ENCODE results near the gene ACOXL. TPM values are rescaled to one million over a fixed set of nuclear protein-coding genes. Genes with fewer than 3 reads are reported as not detected.

ACOXL gene
- total and polyA plus RNA-seq, 9 donors, result 0.17 to 0.31 (median 0.23) TPM; not detected in 4

DNA sequence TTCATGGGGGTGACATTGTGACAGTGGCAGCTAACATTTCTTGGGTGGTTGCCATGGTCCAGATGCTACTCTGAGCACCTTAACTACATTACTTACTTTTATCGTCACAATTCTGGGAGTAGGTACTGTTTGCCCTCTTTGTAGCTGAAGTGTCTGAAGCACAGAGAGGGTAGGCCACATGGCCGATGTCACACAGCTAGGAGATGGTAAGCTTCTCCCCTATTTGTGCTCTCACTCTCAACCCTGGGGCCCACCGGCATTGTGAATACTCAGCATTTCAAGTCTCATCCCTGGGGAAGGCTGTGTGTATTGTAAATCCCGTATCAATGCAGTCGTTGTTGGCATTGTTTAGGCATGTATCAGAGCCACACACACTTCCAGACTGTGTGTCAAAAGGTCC lies 136.6 kb downstream of the ACOXL start:
- no peaks in the 10 kb centered on the region for H3K4me1 ChIP-seq (ENCODE audit: insufficient read depth)
- no peaks in the 10 kb centered on the region for H3K27me3 ChIP-seq
- no peak for DNase-seq
- no peaks in the 10 kb centered on the region for H3K9me3 ChIP-seq
- intact Hi-C loops (cut with DNase I), result no loop called here
- TF ChIP-seq CTCF (IDR thresholded peaks at IDR 0.05) (no peak), POLR2A (IDR thresholded peaks at IDR 0.05) (no peak), EP300 (IDR thresholded peaks at IDR 0.05) (no peak)
- H3K36me3 ChIP-seq, result no peaks in the 10 kb centered on the region
- H3K4me3 ChIP-seq, result no peak overlapping the region
- H3K27ac ChIP-seq, result no peak overlapping the region
- 76 to 85% (median 79%) methylated on average over 5 of the region's 5 CpGs for WGBS, 3 donors

- TF ChIP-seq CTCF (IDR thresholded peaks at IDR 0.05) (no peak), POLR2A (IDR thresholded peaks at IDR 0.05) (no peak), EP300 (IDR thresholded peaks at IDR 0.05) (no peak)
- Histone ChIP-seq H3K27ac (no peak overlapping the region), H3K36me3 (no peaks in the 10 kb centered on the region), H3K27me3 (no peaks in the 10 kb centered on the region), H3K4me1 (ENCODE audit: insufficient read depth) (no peaks in the 10 kb centered on the region), H3K4me3 (no peak overlapping the region), H3K9me3 (no peaks in the 10 kb centered on the region)
- intact Hi-C loops (cut with DNase I), result no loop called here
- WGBS, 3 donors, result 66 to 71% (median 67%) methylated on average over 10 of the region's 10 CpGs
- DNase-seq, result no peak
These were observed 137.4 kb downstream of the ACOXL start for GRCh38 chr2:110869472-110870446.

GRCh38 chr2:110870545-110870944 lies 138.2 kb downstream of the ACOXL start:
- no peak overlapping the region for H3K27ac ChIP-seq
- H3K27me3 ChIP-seq, result no peaks in the 10 kb centered on the region
- no peak for DNase-seq
- intact Hi-C loops (cut with DNase I), result no loop called here
- no peaks in the 10 kb centered on the region for H3K9me3 ChIP-seq
- WGBS, 3 donors, result 36 to 65% (median 41%) methylated on average over 2 of the region's 2 CpGs
- H3K36me3 ChIP-seq, result no peaks in the 10 kb centered on the region
- no peak for TF ChIP-seq EP300 (IDR thresholded peaks at IDR 0.05)
- TF ChIP-seq POLR2A (IDR thresholded peaks at IDR 0.05), result no peak
- no peak for TF ChIP-seq CTCF (IDR thresholded peaks at IDR 0.05)
- no peak overlapping the region for H3K4me3 ChIP-seq
- no peaks in the 10 kb centered on the region for H3K4me1 ChIP-seq (ENCODE audit: insufficient read depth)

DNA sequence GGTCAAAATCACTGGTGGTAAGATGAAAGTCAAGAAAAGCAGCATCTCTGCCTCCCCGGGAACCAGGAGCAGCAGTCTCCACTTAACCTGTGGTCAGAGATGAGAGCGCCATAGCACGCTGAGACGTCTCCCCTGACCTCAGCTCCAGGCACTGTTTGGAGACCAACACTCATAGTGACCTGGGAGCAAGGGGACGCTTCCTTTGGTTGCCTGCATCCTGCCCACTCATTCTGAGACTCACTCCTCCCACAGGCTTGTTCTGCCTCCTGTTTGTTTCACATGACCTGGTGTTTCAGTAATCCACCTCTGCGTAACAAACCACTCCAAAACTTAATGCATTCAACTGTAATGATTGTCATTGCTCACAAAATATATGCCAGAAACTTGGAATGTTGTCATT lies 139.3 kb downstream of the ACOXL start:
- Histone ChIP-seq H3K4me3 (no peak overlapping the region), H3K27me3 (no peaks in the 10 kb centered on the region), H3K9me3 (no peaks in the 10 kb centered on the region), H3K4me1 (ENCODE audit: insufficient read depth) (no peaks in the 10 kb centered on the region), H3K36me3 (no peaks in the 10 kb centered on the region), H3K27ac (no peak overlapping the region)
- DNase-seq, result no peak
- WGBS, 3 donors, result 71 to 82% (median 77%) methylated on average over 6 of the region's 6 CpGs
- TF ChIP-seq CTCF (IDR thresholded peaks at IDR 0.05), result no peak
- TF ChIP-seq EP300 (IDR thresholded peaks at IDR 0.05), result no peak
- no peak for TF ChIP-seq POLR2A (IDR thresholded peaks at IDR 0.05)
- intact Hi-C loops (cut with DNase I), result no loop called here

Measured in ovary (tissue), 9 donors.